Measurements from ENCODE around the gene KIZ. TPM values are rescaled to one million over a fixed set of nuclear protein-coding genes. Genes with fewer than 3 reads are reported as not detected.
A peak's percentile ranks its signal among the peaks of the same experiment; 100 is the strongest.

The KIZ gene
- total and polyA plus RNA-seq, 11 donors, result 8.8 to 31.2 (median 23.6) TPM

DNA sequence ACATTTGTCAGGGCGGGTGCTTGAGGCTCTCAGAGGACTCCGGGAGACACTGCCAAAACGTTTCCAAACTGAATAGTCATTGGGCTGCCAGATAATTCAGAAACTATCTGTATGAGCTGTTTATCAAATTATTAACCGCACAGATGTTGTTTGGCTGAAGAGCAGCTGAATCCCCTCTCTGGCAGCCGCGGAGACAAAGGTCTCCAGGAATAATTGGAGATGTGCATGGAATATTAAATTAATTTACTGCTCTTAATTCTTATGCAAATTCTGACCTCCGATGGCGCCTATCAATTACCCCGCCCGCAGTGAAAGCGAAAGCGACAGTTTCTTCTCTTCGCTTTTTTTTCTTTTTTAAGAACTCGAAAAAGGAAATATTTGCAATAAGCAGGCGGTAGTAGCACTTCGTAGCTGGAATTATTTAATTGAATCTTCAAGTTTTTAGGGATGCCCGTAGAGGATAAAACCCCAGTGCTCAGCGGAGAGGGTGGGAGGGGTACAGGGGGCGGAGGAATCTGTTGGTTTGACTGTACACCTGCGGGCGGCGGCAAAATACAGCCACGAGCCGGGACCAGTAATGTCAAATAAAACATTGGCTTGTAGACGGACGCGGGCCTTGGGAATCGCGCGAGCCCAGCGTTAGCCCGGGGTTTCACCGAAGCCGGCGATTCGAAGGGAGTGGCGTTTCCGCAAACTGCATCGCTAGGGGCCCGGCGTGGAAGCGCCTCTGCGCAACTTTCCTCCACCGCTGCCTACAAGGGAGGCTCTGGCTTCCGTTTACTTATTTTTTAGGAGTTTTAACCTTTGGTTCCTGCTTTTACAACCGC, 25.9 kb upstream of the KIZ start:
- Histone ChIP-seq H3K4me1 (peaks cover 0 to 41% (median 30%) of the 10 kb centered on the region in 12 donors), H3K9me3 (no peaks in the 10 kb centered on the region), H3K36me3 (no peaks in the 10 kb centered on the region), H3K27me3 (peaks cover 51 to 100% (median 85%) of the 10 kb centered on the region in 9 donors), H3K4me3 (peak overlapping the region; percentile 8 to 66 (median 48)), H3K27ac (peak overlapping the region in 1 of 12 donors; percentile 80)
- peak in 4 of 5 donors; percentile 33 to 72 (median 48) for DNase-seq
- peak in 1 of 4 donors; percentile 58 for ATAC-seq
- intact Hi-C loops (cut with DNase I), result loop anchor here in 1 of 10 donors (10.0 kb wide), 1 partner anchor 235 kb away; no protein-coding TSS in a partner anchor
- WGBS, 4 donors, result 3 to 4% (median 3%) methylated on average over 46 of the region's 46 CpGs
- TF ChIP-seq, protein P1, sequence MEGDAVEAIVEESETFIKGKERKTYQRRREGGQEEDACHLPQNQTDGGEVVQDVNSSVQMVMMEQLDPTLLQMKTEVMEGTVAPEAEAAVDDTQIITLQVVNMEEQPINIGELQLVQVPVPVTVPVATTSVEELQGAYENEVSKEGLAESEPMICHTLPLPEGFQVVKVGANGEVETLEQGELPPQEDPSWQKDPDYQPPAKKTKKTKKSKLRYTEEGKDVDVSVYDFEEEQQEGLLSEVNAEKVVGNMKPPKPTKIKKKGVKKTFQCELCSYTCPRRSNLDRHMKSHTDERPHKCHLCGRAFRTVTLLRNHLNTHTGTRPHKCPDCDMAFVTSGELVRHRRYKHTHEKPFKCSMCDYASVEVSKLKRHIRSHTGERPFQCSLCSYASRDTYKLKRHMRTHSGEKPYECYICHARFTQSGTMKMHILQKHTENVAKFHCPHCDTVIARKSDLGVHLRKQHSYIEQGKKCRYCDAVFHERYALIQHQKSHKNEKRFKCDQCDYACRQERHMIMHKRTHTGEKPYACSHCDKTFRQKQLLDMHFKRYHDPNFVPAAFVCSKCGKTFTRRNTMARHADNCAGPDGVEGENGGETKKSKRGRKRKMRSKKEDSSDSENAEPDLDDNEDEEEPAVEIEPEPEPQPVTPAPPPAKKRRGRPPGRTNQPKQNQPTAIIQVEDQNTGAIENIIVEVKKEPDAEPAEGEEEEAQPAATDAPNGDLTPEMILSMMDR (IDR thresholded peaks at IDR 0.05), result no peak
- TF ChIP-seq POLR2A (IDR thresholded peaks at IDR 0.05), result no peak

DNA sequence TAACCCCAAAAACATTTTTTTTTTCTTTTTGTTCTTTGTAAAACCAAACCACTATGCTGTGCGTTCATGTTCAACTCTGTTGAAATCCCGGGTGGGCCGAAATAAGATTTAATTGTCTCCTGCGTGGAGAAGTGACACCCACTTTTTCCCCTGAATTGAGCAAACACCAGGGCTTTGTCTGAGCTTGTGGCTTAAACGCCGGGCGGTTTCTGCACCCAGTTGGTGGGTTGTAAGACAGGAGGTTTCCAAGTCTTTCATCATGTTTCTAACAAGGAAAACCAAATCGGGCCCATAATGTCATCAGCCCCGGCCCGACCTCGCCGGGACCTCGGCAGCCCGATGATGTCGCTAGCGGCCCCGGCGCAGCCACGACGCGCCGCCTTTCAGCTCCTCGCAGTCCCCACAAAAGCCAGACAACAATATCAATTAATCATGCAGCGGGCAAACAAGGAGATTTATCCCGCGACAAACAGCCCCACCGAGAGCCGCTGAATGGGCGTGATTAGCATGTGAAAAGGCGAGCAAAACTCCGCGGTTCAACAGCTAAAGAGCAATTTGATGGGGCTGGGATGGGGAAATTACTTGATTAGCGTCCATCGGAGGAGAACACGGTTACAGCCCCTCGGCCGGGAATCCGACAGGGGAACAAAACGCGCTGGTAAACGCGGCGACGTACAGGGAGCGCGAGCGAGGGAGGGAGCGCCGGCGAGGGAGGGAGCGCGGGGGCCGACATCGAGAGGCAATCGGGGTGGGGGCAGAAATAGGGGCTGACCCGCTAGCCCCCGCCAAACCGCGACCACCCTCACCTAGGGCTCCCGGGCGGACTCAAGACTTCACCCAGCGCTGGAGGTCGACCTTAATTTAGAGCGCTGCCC, 25.1 kb upstream of the KIZ start:
- DNase-seq, result peak in 1 of 5 donors; percentile 21
- intact Hi-C loops (cut with DNase I), result loop anchor here in 1 of 10 donors (10.0 kb wide), 1 partner anchor 236 kb away; no protein-coding TSS in a partner anchor
- peak in 1 of 4 donors; percentile 8 for ATAC-seq
- TF ChIP-seq, protein P1 (IDR thresholded peaks at IDR 0.05), result no peak
- TF ChIP-seq POLR2A (IDR thresholded peaks at IDR 0.05), result no peak
- Histone ChIP-seq H3K36me3 (no peaks in the 10 kb centered on the region), H3K4me3 (peak overlapping the region; percentile 10 to 66 (median 48)), H3K9me3 (no peaks in the 10 kb centered on the region), H3K4me1 (peaks cover 0 to 50% (median 35%) of the 10 kb centered on the region in 12 donors), H3K27ac (peak overlapping the region in 1 of 12 donors; percentile 80), H3K27me3 (peaks cover 60 to 100% (median 89%) of the 10 kb centered on the region in 9 donors)
- WGBS, 4 donors, result 2 to 5% (median 3%) methylated on average over 57 to 64 of the region's 64 CpGs

- 2 to 4% (median 2%) methylated on average over 8 to 35 of the region's 35 CpGs for WGBS, 4 donors
- H3K27ac ChIP-seq, result peak overlapping the region in 1 of 12 donors; percentile 80
- H3K36me3 ChIP-seq, result no peaks in the 10 kb centered on the region
- peaks cover 0 to 55% (median 37%) of the 10 kb centered on the region in 12 donors for H3K4me1 ChIP-seq
- H3K27me3 ChIP-seq, result peaks cover 67 to 100% (median 96%) of the 10 kb centered on the region in 9 donors
- no peak for TF ChIP-seq POLR2A (IDR thresholded peaks at IDR 0.05)
- TF ChIP-seq, protein P1 (IDR thresholded peaks at IDR 0.05), result no peak
- peak overlapping the region; percentile 10 to 66 (median 48) for H3K4me3 ChIP-seq
- intact Hi-C loops (cut with DNase I), result loop anchor here in 1 of 10 donors (10.0 kb wide), 1 partner anchor 237 kb away; no protein-coding TSS in a partner anchor
- ATAC-seq (no peak), DNase-seq (peak in 2 of 5 donors; percentile 22 to 26)
- no peaks in the 10 kb centered on the region for H3K9me3 ChIP-seq
Observed at GRCh38 chr20:21101453-21101931, 24.4 kb upstream of the KIZ start.

Measured in heart left ventricle (tissue), 16 donors.